ENCODE results near the gene ZC3H18.
A peak's percentile ranks its signal among the peaks of the same experiment; 100 is the strongest.

The ZC3H18 gene

GRCh38 chr16:88533381-88533917, 36.8 kb upstream of the ZC3H18 start:
- DNase-seq = no peak

- peak; percentile 56 to 68 for DNase-seq
Measured at GRCh38 chr16:88533932-88534637, 36.1 kb upstream of the ZC3H18 start.

GRCh38 chr16:88534638-88535190, 35.5 kb upstream of the ZC3H18 start:
- DNase-seq = peak; percentile 16 to 27

- DNase-seq = no peak
Measured at GRCh38 chr16:88535191-88535856, 34.9 kb upstream of the ZC3H18 start.

- DNase-seq = no peak
Measured at GRCh38 chr16:88535857-88536222, 34.4 kb upstream of the ZC3H18 start.

GRCh38 chr16:88536510-88536909, 33.7 kb upstream of the ZC3H18 start:
- no peak for DNase-seq

GRCh38 chr16:88536971-88537751, 33.0 kb upstream of the ZC3H18 start:
- DNase-seq = no peak

GRCh38 chr16:88537859-88538258, 32.3 kb upstream of the ZC3H18 start:
- no peak for DNase-seq

- DNase-seq = no peak
Measured at GRCh38 chr16:88538366-88539060, 31.7 kb upstream of the ZC3H18 start.

GRCh38 chr16:88539261-88539651, 30.9 kb upstream of the ZC3H18 start:
- no peak for DNase-seq

- DNase-seq = no peak
Measured at GRCh38 chr16:88539652-88540345, 30.4 kb upstream of the ZC3H18 start.

- no peak for DNase-seq
Measured at GRCh38 chr16:88540346-88540977, 29.7 kb upstream of the ZC3H18 start.

GRCh38 chr16:88541831-88542616, 28.2 kb upstream of the ZC3H18 start:
- no peak for DNase-seq

GRCh38 chr16:88543230-88543813, 26.9 kb upstream of the ZC3H18 start:
- DNase-seq = no peak

GRCh38 chr16:88545781-88546180, 24.4 kb upstream of the ZC3H18 start:
- DNase-seq = no peak

- DNase-seq = no peak
Measured at GRCh38 chr16:88548131-88548874, 21.9 kb upstream of the ZC3H18 start.

GRCh38 chr16:88548985-88549384, 21.2 kb upstream of the ZC3H18 start:
- DNase-seq = no peak

GRCh38 chr16:88549671-88550245, 20.4 kb upstream of the ZC3H18 start:
- DNase-seq = no peak

GRCh38 chr16:88550246-88550661, 19.9 kb upstream of the ZC3H18 start:
- DNase-seq = no peak
